Measurements from ENCODE around the gene SPIN2A. TPM values are rescaled to one million over a fixed set of nuclear protein-coding genes. Genes with fewer than 3 reads are reported as not detected.

The SPIN2A gene
- total and polyA plus RNA-seq, 2 of the 13 experiments (the other 11 are each of a cell fraction or from before 2014, with no cell fraction given): 0.44 to 0.60 TPM

DNA sequence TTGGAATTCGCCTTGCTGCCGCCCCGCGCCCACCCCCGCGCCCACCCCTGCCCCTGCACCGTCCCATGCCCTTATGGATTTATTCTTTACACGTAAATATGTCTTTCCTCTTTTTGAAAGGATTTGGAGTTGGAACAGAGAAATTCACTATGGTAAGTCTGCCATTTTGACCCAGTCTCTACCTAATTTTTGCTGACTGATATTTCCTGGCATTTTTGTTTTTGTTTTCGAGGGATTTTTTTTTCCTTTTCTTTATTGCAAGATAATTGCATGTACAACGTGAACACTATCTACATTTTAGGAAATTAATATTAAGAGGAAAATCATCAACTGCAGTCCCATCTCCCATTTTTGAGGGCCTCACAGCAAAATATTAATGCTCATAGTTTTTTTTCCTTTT lies 15.4 kb downstream of the SPIN2A start:
- Histone ChIP-seq H3K4me3 (replicated peaks in 1 of 3; ENCODE audit: insufficient read depth in 1 of 3, low read depth in 2 of 3, low read length in 3 of 3) (peak overlapping the region; percentile 48 to 80 (median 57)), H3K9ac (ENCODE audit: insufficient read depth, low read depth, low read length) (peak overlapping the region; percentile 80), H3K4me2 (ENCODE audit: low read depth, low read length) (peak overlapping the region; percentile 47), H3K36me3 (replicated peaks in 1 of 2; ENCODE audit: control insufficient read depth in 1 of 2, insufficient read depth in 2 of 2, low read length in 2 of 2) (no peaks in the 10 kb centered on the region), H4K20me1 (ENCODE audit: insufficient read depth, low read length) (no peaks in the 10 kb centered on the region), H3K27me3 (ENCODE audit: control insufficient read depth in 1 of 2, insufficient read depth in 2 of 2, low read length in 2 of 2) (no peaks in the 10 kb centered on the region), H3K27ac (ENCODE audit: extremely low read length, insufficient read depth, low read length) (peak overlapping the region; percentile 85), H3K9me3 (ENCODE audit: low read length) (no peaks in the 10 kb centered on the region), H3K4me1 (ENCODE audit: insufficient read depth, low read length) (no peaks in the 10 kb centered on the region), H2AFZ (ENCODE audit: low read length) (no peak overlapping the region), H3K79me2 (ENCODE audit: insufficient read depth, low read length) (no peaks in the 10 kb centered on the region)
- BruUV-seq (replicated peaks): no TSS peak
- WGBS (ENCODE audit: low lambda C conversion rate): under 1% methylated on average over 10 of the region's 10 CpGs
- intact Hi-C loops (cut with micrococcal nuclease; ENCODE audit: unreplicated experiment): loop anchor here (10.0 kb wide), 1 partner anchor 127 kb away; the partner anchor contains the start of gene SPIN3
- no peak for FAIRE-seq
- no peak for ATAC-seq
- in situ Hi-C loops (cut with HindIII; ENCODE audit: extremely low pct_ligation_motif_present, low pct_unique_long_range_greater_than_20kb): no loop called here
- DNase-seq (ENCODE audit: low spot score): no peak
- ChIA-PET CTCF (ENCODE audit: low intra/inter-chr PET ratio, low total read pairs) (no interaction called here), POLR2A (interaction anchor here (1.0 to 1.1 kb wide), 2 partner anchors 126 to 165 kb away, joined by 6 to 8 read pairs; partner anchors contain the start of genes FAAH2 and SPIN3)
- peak; percentile 32; the same call in 1 of the 2 replicates for TF ChIP-seq MAFF (IDR thresholded peaks at IDR 0.05; ENCODE audit: low read depth, low read length)
- TF ChIP-seq, protein P1, sequence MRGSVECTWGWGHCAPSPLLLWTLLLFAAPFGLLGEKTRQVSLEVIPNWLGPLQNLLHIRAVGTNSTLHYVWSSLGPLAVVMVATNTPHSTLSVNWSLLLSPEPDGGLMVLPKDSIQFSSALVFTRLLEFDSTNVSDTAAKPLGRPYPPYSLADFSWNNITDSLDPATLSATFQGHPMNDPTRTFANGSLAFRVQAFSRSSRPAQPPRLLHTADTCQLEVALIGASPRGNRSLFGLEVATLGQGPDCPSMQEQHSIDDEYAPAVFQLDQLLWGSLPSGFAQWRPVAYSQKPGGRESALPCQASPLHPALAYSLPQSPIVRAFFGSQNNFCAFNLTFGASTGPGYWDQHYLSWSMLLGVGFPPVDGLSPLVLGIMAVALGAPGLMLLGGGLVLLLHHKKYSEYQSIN (CRISPR knock-in tag; IDR thresholded peaks at IDR 0.05; ENCODE audit: borderline replicate concordance): no peak
- peak; percentile 15 to 35; a peak in 1 of 4 replicates for TF ChIP-seq MAFK (conservative IDR thresholded peaks at IDR 0.05 in 1 of 2, IDR thresholded peaks at IDR 0.05 in 1 of 2; ENCODE audit: low read length in 2 of 2)
- TF ChIP-seq WIZ (CRISPR knock-in tag; IDR thresholded peaks at IDR 0.05): no peak
- no peak for TF ChIP-seq ZFP41 (CRISPR knock-in tag; IDR thresholded peaks at IDR 0.05; ENCODE audit: borderline replicate concordance)

DNA sequence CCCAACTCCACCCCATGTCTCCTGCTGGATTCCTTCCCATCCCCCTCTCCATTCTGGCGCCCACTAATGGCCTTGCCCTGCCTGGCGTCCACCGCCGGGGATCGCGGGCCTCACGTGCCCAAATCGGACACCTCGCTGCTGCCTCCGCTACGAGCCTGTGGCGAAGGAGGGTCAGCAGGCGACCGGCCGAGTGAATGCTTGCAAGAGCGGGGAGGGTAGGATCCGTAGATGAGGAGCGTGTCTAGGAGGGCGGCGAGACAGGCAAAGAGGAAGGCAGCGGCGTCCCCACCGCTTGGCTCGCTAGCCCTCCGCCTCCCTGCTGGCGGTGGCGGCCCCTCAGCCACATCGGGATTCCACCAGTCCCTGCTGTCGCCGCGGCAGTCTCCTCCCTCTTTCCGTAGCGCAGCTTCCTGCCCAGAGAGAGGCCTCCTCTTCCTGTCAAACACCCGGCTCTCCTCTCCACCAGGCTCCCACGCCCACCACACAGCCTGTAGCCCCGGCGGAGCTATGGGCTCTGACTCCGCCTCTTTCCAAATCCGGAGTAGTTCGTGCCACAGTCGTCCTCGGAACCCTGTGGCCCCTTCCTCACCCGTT lies 15.9 kb downstream of the SPIN2A start, which contains the start of gene SPIN2B:
Gene SPIN2B, minus strand, starts transcription at position 387 of the 594 bp plus-strand sequence.
- POLR2A ChIA-PET: interaction anchor here (1.0 to 1.1 kb wide), 2 partner anchors 126 to 165 kb away, joined by 6 to 8 read pairs; partner anchors contain the start of genes FAAH2 and SPIN3
- CTCF ChIA-PET (ENCODE audit: low intra/inter-chr PET ratio, low total read pairs): no interaction called here
- TF ChIP-seq KDM2A (CRISPR knock-in tag; IDR thresholded peaks at IDR 0.05; ENCODE audit: borderline replicate concordance, low read depth): peak; percentile 27; the same call in 1 of the 2 replicates
- no peak for TF ChIP-seq ZNF557 (CRISPR knock-in tag; IDR thresholded peaks at IDR 0.05)
- TF ChIP-seq HOXA9 (CRISPR knock-in tag; IDR thresholded peaks at IDR 0.05; ENCODE audit: borderline replicate concordance): no peak
- TF ChIP-seq POGZ (CRISPR knock-in tag; IDR thresholded peaks at IDR 0.05): 0 out of 2 replicates have a peak, but pooled peaks have one; percentile 12
- no peak for TF ChIP-seq ZBTB37 (CRISPR knock-in tag; IDR thresholded peaks at IDR 0.05)
- TF ChIP-seq ELF3 (CRISPR knock-in tag; IDR thresholded peaks at IDR 0.05): peak; percentile 60
- TF ChIP-seq TAF1 (CRISPR knock-in tag; IDR thresholded peaks at IDR 0.05): peak; percentile 78; the same call in 1 of the 2 replicates
- TF ChIP-seq MED8 (CRISPR knock-in tag; IDR thresholded peaks at IDR 0.05; ENCODE audit: insufficient replicate concordance): peak; percentile 30
- peak; percentile 56; the same call in 1 of the 2 replicates for TF ChIP-seq ELF1 (CRISPR knock-in tag; IDR thresholded peaks at IDR 0.05)
- TF ChIP-seq SKI (IDR thresholded peaks at IDR 0.05; ENCODE audit: partially characterized antibody): peak; percentile 59
- TF ChIP-seq BHLHE40 (IDR thresholded peaks at IDR 0.05; ENCODE audit: low read length): peak; percentile 76

More for the DNA sequence above, 15.9 kb downstream of the SPIN2A start, which contains the start of gene SPIN2B:
- H3K27me3 ChIP-seq (ENCODE audit: control insufficient read depth in 1 of 2, insufficient read depth in 2 of 2, low read length in 2 of 2): no peaks in the 10 kb centered on the region
- H2AFZ ChIP-seq (ENCODE audit: low read length): no peak within 1 kb of the TSS
- no peaks in the 10 kb centered on the region for H3K9me3 ChIP-seq (ENCODE audit: low read length)
- no peaks in the 10 kb centered on the region for H3K4me1 ChIP-seq (ENCODE audit: insufficient read depth, low read length)
- under 1% methylated on average over 15 of the region's 43 CpGs for WGBS (ENCODE audit: low lambda C conversion rate)
- H3K4me3 ChIP-seq (replicated peaks in 1 of 3; ENCODE audit: insufficient read depth in 1 of 3, low read depth in 2 of 3, low read length in 3 of 3): peak within 1 kb of the TSS; percentile 57 to 80 (median 59)
- DNase-seq (ENCODE audit: low spot score) (peak; percentile 83), FAIRE-seq (peak; percentile 93), ATAC-seq (peak; percentile 99)
- no peaks in the 10 kb centered on the region for H4K20me1 ChIP-seq (ENCODE audit: insufficient read depth, low read length)
- in situ Hi-C loops (cut with HindIII; ENCODE audit: extremely low pct_ligation_motif_present, low pct_unique_long_range_greater_than_20kb) (no loop called here), intact Hi-C loops (cut with micrococcal nuclease; ENCODE audit: unreplicated experiment) (loop anchor here (10.0 kb wide), 1 partner anchor 126 kb away; the partner anchor contains the start of gene SPIN3)
- no peaks in the 10 kb centered on the region for H3K79me2 ChIP-seq (ENCODE audit: insufficient read depth, low read length)
- H3K36me3 ChIP-seq (replicated peaks in 1 of 2; ENCODE audit: control insufficient read depth in 1 of 2, insufficient read depth in 2 of 2, low read length in 2 of 2): no peaks in the 10 kb centered on the region
- H3K9ac ChIP-seq (ENCODE audit: insufficient read depth, low read depth, low read length): peak within 1 kb of the TSS; percentile 80
- no TSS peak for BruUV-seq (replicated peaks)
- H3K4me2 ChIP-seq (ENCODE audit: low read depth, low read length): peak within 1 kb of the TSS; percentile 60
- H3K27ac ChIP-seq (ENCODE audit: extremely low read length, insufficient read depth, low read length): peak within 1 kb of the TSS; percentile 85
